CD4-positive, CD25-positive, alpha-beta regulatory T cell (primary cell): ENCODE results near the gene ASAP2. TPM values are rescaled to one million over a fixed set of nuclear protein-coding genes. Genes with fewer than 3 reads are reported as not detected.

Experiments used
- ATAC-seq, 2 donors: fragments of 150-1000 bp; cut with Tn5 transposase; one replicate each; pipeline ENCODE4 v1.10.0; 2021; ENCODE audit warnings: low read depth in 2 of 2, moderate number of reproducible peaks in 2 of 2, moderate library complexity in 1 of 2
- DNase-seq, 3 donors: peaks; one replicate each; pipeline versions ENCODE4 v3.0.0 to v3.0.0-alpha.2; 2012 to 2022; ENCODE audit warnings: mixed read lengths in 1 of 3
- H3K27ac ChIP-seq: one replicate; pipeline ENCODE4 v1.7.0; 2013; ENCODE audit warnings: mild to moderate bottlenecking, low read length; ENCODE audit not compliant: insufficient read depth, poor library complexity, severe bottlenecking
- H3K27me3 ChIP-seq: one replicate; pipeline ENCODE4 v1.7.0; 2013; ENCODE audit warnings: low read length; ENCODE audit not compliant: control insufficient read depth, insufficient read depth
- H3K36me3 ChIP-seq: one replicate; pipeline ENCODE4 v1.7.0; 2013; ENCODE audit warnings: mild to moderate bottlenecking, low read length, moderate library complexity; ENCODE audit not compliant: control insufficient read depth, insufficient read depth
- H3K4me1 ChIP-seq: 2 replicates; pipeline ENCODE4 v1.7.0; 2013; ENCODE audit warnings: mild to moderate bottlenecking, low read length; ENCODE audit not compliant: insufficient read depth, control insufficient read depth, poor library complexity, severe bottlenecking
- H3K4me3 ChIP-seq: one replicate; pipeline ENCODE4 v1.7.0; 2013; ENCODE audit warnings: low read depth, mild to moderate bottlenecking, low read length, moderate library complexity
- H3K9me3 ChIP-seq, 2 experiments: 1 replicate in 1 of 2; 2 replicates in 1 of 2; pipeline ENCODE4 v1.7.0; 2013; ENCODE audit warnings: low read length in 2 of 2, mild to moderate bottlenecking in 1 of 2, moderate library complexity in 1 of 2; ENCODE audit not compliant: control insufficient read depth in 2 of 2
- H3K27ac Mint-ChIP-seq, 3 donors: one replicate each; pipeline ENCODE4 v1.8.0; 2020 to 2022; ENCODE audit warnings: mild to moderate bottlenecking in 3 of 3, mixed read lengths in 3 of 3, moderate library complexity in 2 of 3
- H3K27me3 Mint-ChIP-seq: one replicate; pipeline ENCODE4 v1.8.0; 2022; ENCODE audit warnings: mild to moderate bottlenecking, mixed read lengths
- H3K36me3 Mint-ChIP-seq: one replicate; pipeline ENCODE4 v1.8.0; 2020; ENCODE audit warnings: mixed read lengths
- H3K4me1 Mint-ChIP-seq, 4 donors: one replicate each; pipeline ENCODE4 v1.8.0; 2020 to 2022; ENCODE audit warnings: mixed read lengths in 4 of 4, mild to moderate bottlenecking in 1 of 4
- H3K4me3 Mint-ChIP-seq, 4 donors: one replicate each; pipeline ENCODE4 v1.8.0; 2020 to 2022; ENCODE audit warnings: mild to moderate bottlenecking in 4 of 4, mixed read lengths in 4 of 4, moderate library complexity in 3 of 4
- H3K9me3 Mint-ChIP-seq, 7 donors: one replicate each; pipeline ENCODE4 v1.8.0; 2020 to 2022; ENCODE audit warnings: mixed read lengths in 7 of 7, mild to moderate bottlenecking in 3 of 7, moderate library complexity in 2 of 7
- polyA plus RNA-seq, 4 donors: library from polyadenylated mRNA; unstranded; fragments of 300-500 nt; fragmentation: Illumina TruSeq; gene quantifications; one replicate each; pipeline ENCODE4 v1.2.3, GENCODE V29; 2021
- total RNA-seq: library from RNA; stranded (reverse); gene quantifications from one replicate; pipeline ENCODE4 v1.2.3, GENCODE V29; 2022

Gene ASAP2
- total and polyA plus RNA-seq, 5 donors from 2014 or later: 1.5 TPM; not detected in 4

- H3K27ac ChIP-seq: no peak overlapping the region
- no peaks in the 10 kb centered on the region for H3K27me3 ChIP-seq
- H3K9me3 ChIP-seq: no peaks in the 10 kb centered on the region
- Mint-ChIP-seq H3K9me3 (no peaks in the 10 kb centered on the region), H3K27me3 (no peaks in the 10 kb centered on the region), H3K4me3 (no peak overlapping the region), H3K4me1 (no peaks in the 10 kb centered on the region), H3K27ac (no peak overlapping the region), H3K36me3 (no peaks in the 10 kb centered on the region)
- no peaks in the 10 kb centered on the region for H3K4me1 ChIP-seq
- no peak overlapping the region for H3K4me3 ChIP-seq
- H3K36me3 ChIP-seq: no peaks in the 10 kb centered on the region
- DNase-seq (no peak), ATAC-seq (no peak)
Measured at GRCh38 chr2:9300214-9300613, 93.6 kb downstream of the ASAP2 start.

DNA sequence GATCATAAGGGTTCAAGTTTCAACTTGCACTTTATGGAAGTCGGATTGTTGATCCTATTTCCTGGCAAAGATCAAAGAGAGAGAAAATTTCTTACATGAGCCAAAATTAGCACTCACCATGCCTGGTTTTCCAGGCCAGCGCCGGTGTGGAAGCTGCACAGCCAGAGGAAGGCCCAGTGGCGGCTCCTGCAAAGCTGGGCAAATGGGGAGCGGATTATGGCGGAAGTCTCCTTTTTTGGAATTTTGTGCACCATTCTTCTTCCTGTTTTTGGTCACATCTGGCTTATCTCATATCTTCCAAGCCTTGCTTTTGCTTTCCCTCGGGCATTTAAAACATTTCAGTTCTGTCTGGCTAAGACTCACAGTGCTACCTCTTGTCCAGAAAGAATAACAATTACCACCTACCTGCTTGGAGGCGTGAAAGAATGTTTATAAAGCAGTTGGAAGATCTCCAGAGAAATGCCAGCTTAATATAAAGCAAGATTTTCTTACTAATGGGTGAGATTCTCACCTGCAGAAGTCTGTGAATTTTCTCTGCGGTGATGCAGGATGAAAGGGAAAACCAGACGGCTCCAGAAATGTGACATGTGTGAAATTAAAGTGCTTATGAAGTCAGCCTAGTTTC, 94.3 kb downstream of the ASAP2 start:
- ATAC-seq (no peak), DNase-seq (no peak)
- no peaks in the 10 kb centered on the region for H3K4me1 Mint-ChIP-seq
- no peaks in the 10 kb centered on the region for H3K27me3 Mint-ChIP-seq
- no peaks in the 10 kb centered on the region for H3K9me3 Mint-ChIP-seq
- Histone ChIP-seq H3K4me1 (no peaks in the 10 kb centered on the region), H3K27ac (no peak overlapping the region), H3K4me3 (no peak overlapping the region), H3K27me3 (no peaks in the 10 kb centered on the region), H3K36me3 (no peaks in the 10 kb centered on the region), H3K9me3 (no peaks in the 10 kb centered on the region)
- no peak overlapping the region for H3K4me3 Mint-ChIP-seq
- H3K27ac Mint-ChIP-seq: no peak overlapping the region
- no peaks in the 10 kb centered on the region for H3K36me3 Mint-ChIP-seq

DNA sequence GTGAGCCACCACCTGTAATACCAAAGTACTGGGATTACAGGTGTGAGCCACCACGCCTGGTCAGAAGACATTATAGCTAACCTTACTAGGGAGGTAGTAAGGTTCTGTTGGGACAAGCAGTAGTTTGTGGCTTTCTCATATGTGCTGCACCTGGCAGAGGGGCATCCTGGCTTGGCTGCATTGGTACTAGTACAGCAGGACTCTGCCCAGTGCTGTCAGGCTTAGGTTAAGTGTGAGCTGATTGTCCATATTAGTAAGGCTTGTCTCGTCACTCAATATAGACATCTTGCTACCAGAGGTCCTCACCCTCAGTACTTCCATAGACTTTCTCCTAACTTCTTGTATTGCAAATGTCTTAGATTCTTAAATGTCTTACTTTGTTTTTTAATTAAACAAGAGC, 96.1 kb downstream of the ASAP2 start:
- DNase-seq (no peak), ATAC-seq (no peak)
- no peaks in the 10 kb centered on the region for H3K9me3 Mint-ChIP-seq
- H3K27ac ChIP-seq: no peak overlapping the region
- H3K27me3 Mint-ChIP-seq: no peaks in the 10 kb centered on the region
- no peak overlapping the region for H3K4me3 ChIP-seq
- H3K27me3 ChIP-seq: no peaks in the 10 kb centered on the region
- H3K36me3 ChIP-seq: no peaks in the 10 kb centered on the region
- no peaks in the 10 kb centered on the region for H3K36me3 Mint-ChIP-seq
- H3K4me1 ChIP-seq: no peaks in the 10 kb centered on the region
- H3K9me3 ChIP-seq: no peaks in the 10 kb centered on the region
- H3K27ac Mint-ChIP-seq: no peak overlapping the region
- no peaks in the 10 kb centered on the region for H3K4me1 Mint-ChIP-seq
- no peak overlapping the region for H3K4me3 Mint-ChIP-seq

DNA sequence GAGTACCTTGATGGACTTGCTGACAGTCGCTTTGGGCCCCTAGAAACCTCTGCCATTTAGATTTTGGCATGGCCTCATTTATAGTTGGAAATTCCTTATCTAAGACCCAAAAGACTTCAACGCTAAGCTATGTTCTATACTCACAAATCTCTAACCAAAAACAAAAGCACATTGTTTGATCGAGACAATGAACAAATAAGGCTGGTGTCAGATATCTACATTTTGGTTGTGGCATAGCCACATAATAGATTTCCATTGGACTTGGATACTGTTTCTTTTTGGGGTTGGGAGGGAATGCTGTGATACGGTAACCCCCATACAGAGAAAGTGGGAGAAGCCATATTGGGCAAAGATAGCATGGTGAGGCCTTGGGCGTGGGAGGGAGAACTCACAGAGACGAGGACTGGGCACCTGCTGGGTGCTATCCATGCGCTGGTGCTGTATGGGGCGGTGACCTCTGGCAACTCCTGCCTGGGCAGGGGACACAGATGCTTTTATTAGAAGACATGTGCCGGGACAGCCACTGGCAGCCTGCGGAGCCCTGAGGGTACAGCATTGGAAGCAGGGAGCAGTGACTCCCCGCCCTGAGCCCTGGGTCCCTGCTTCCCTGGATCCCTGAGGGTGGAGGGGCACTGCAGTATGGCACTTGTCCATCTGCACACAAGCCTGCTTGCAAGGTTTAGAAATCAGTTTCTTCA, 97.1 kb downstream of the ASAP2 start:
- Mint-ChIP-seq H3K4me3 (no peak overlapping the region), H3K27me3 (no peaks in the 10 kb centered on the region), H3K9me3 (no peaks in the 10 kb centered on the region), H3K4me1 (no peaks in the 10 kb centered on the region), H3K27ac (no peak overlapping the region), H3K36me3 (no peaks in the 10 kb centered on the region)
- ATAC-seq: no peak
- Histone ChIP-seq H3K9me3 (no peaks in the 10 kb centered on the region), H3K27ac (no peak overlapping the region), H3K4me3 (no peak overlapping the region), H3K36me3 (no peaks in the 10 kb centered on the region), H3K4me1 (no peaks in the 10 kb centered on the region), H3K27me3 (no peaks in the 10 kb centered on the region)
- DNase-seq: no peak

- H3K4me3 Mint-ChIP-seq: no peak overlapping the region
- H3K36me3 Mint-ChIP-seq: no peaks in the 10 kb centered on the region
- H3K4me1 Mint-ChIP-seq: no peaks in the 10 kb centered on the region
- Histone ChIP-seq H3K27ac (no peak overlapping the region), H3K4me3 (no peak overlapping the region), H3K4me1 (no peaks in the 10 kb centered on the region), H3K27me3 (no peaks in the 10 kb centered on the region), H3K9me3 (no peaks in the 10 kb centered on the region), H3K36me3 (no peaks in the 10 kb centered on the region)
- H3K27me3 Mint-ChIP-seq: no peaks in the 10 kb centered on the region
- no peaks in the 10 kb centered on the region for H3K9me3 Mint-ChIP-seq
- no peak for ATAC-seq
- DNase-seq: no peak
- no peak overlapping the region for H3K27ac Mint-ChIP-seq
Measured at GRCh38 chr2:9306911-9307310, 100.3 kb downstream of the ASAP2 start.

- H3K4me3 Mint-ChIP-seq: no peak overlapping the region
- H3K27ac Mint-ChIP-seq: no peak overlapping the region
- no peak for ATAC-seq
Measured at GRCh38 chr2:9307535-9307934, 100.9 kb downstream of the ASAP2 start.

GRCh38 chr2:9308186-9308955, 101.8 kb downstream of the ASAP2 start:
- Histone ChIP-seq H3K4me1 (no peaks in the 10 kb centered on the region), H3K27me3 (no peaks in the 10 kb centered on the region), H3K27ac (no peak overlapping the region), H3K4me3 (no peak overlapping the region), H3K9me3 (no peaks in the 10 kb centered on the region), H3K36me3 (no peaks in the 10 kb centered on the region)
- H3K4me3 Mint-ChIP-seq: no peak overlapping the region
- peaks cover 4% of the 10 kb centered on the region for H3K27me3 Mint-ChIP-seq
- ATAC-seq: no peak
- H3K27ac Mint-ChIP-seq: no peak overlapping the region
- H3K36me3 Mint-ChIP-seq: no peaks in the 10 kb centered on the region
- no peaks in the 10 kb centered on the region for H3K4me1 Mint-ChIP-seq
- DNase-seq: no peak
- H3K9me3 Mint-ChIP-seq: no peaks in the 10 kb centered on the region

More at GRCh38 chr2:9307535-9307934, 100.9 kb downstream of the ASAP2 start:
- no peak for DNase-seq
- no peaks in the 10 kb centered on the region for H3K9me3 ChIP-seq
- no peaks in the 10 kb centered on the region for H3K36me3 Mint-ChIP-seq
- H3K9me3 Mint-ChIP-seq: no peaks in the 10 kb centered on the region
- no peak overlapping the region for H3K27ac ChIP-seq
- no peaks in the 10 kb centered on the region for H3K27me3 ChIP-seq
- no peak overlapping the region for H3K4me3 ChIP-seq
- no peaks in the 10 kb centered on the region for H3K4me1 Mint-ChIP-seq
- no peaks in the 10 kb centered on the region for H3K36me3 ChIP-seq
- peaks cover 2% of the 10 kb centered on the region for H3K27me3 Mint-ChIP-seq
- H3K4me1 ChIP-seq: no peaks in the 10 kb centered on the region
